M059J (cell line): ENCODE data around the gene PET100. TPM values are rescaled to one million over a fixed set of nuclear protein-coding genes. Genes with fewer than 3 reads are reported as not detected.

Experiments
- DNase-seq: peaks from one replicate; pipeline ENCODE4 v3.0.0-alpha.2; 2012; ENCODE audit warnings: low read depth
- total RNA-seq: library from RNA; depleted of rRNA; stranded (reverse); fragments of >200 nt; shearing (Covaris generic); gene quantifications from 2 replicates; pipeline ENCODE4 v1.2.3, GENCODE V29; 2014; rRNA removed

Gene PET100, protein sequence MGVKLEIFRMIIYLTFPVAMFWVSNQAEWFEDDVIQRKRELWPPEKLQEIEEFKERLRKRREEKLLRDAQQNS
- 54.8 and 67.8 TPM in 2 replicates for total RNA-seq

DNA sequence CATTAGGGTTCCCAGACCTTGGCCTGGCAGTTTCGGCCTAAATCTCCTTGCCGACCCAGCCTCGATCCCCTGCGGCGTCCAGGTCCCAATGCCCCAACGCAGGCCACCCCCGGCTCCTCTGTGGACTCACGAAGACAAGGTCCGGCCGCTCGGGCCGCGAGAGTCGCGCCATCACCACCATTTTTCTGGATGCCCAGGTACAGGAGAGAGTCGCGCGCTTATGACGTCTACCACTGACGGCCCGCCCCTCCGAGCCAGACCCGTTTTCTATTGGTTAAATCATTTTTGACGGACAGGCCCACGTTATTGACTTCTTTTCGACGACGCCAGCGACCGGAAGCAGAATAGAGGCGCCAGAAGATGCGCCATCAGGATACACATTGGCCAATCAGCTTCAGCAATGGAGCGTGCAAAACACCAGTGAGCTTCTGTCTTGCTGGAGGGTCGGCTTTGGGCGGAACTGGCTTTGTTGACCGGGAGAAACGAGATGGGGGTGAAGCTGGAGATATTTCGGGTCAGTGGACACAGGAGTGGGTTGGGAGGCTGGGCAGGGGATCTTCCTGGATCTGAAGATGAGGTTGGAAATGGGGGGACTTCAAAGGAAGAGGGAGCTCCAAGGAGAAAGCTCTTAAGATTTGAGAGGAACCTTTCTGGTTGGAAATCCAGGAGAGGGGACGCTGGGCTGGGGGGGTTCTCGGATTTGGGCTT lies at the start of gene PET100, which contains the start of gene XAB2:
Gene PET100, plus strand, starts transcription at position 447 of the 708 bp plus-strand sequence. Its CDS starts 41 bp downstream, at position 488.
Gene XAB2, minus strand, starts transcription at position 199 of the 708 bp plus-strand sequence. Its CDS starts 18 bp downstream, at position 181.
- peak; percentile 98 for DNase-seq

DNA sequence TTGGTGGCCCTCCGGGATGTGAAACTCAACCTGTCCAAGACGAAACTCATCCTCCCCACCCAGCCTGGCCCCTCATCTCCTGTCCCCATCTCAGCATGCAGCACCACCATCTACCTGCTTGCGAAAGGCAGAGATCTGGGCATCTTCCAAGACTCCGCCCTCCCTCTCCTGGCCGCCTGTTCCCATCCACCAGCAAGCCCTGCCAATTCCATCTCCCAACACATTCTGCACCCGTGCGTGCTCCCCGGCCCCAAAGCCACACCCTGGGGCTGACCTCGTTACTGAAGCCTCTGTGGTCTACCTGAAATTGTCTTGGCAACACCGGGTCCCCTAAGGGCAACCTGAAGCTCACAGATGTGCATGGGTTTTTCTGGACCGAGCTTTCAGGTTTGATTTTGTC lies 47.1 kb upstream of the PET100 start:
- no peak for DNase-seq

DNA sequence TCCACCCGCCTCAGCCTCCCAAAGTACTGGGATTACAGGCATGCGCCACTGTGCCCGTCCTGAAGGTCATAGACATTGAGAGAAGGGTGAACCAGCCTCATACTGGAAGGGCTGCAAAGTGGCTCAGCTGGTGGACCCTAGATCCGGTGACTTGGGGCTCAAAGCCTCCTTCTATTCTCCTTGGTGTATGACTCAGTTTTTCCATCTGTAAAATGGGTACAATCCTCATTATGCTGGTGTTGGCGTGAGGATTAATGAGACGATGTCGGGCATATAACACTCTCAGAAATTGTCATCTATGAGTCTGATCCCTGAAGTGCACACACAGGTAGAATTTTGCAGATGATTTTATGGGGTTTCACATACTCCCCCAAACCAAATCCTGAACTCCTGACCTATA lies 39.8 kb upstream of the PET100 start:
- DNase-seq: no peak

DNA sequence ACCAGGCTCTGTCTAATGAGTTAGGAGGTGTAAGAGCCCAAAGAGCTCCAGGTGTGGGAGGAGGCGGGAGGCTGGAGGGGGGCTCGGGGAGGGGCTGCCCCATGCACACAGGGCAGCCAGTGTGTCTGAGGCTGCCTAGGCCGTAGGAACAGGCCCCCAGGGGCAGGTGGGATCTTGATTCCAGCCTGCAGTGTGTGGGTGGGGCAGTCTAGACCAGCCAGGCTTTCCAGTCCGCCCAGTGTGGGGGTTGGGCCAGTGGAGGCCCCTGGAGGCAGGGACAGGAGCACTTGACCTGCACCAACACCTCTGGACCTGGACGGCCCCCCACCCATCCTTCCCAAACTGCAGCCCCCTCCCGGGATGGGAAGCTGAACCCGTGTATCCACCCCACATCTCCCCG lies 39.3 kb upstream of the PET100 start:
- DNase-seq: no peak

DNA sequence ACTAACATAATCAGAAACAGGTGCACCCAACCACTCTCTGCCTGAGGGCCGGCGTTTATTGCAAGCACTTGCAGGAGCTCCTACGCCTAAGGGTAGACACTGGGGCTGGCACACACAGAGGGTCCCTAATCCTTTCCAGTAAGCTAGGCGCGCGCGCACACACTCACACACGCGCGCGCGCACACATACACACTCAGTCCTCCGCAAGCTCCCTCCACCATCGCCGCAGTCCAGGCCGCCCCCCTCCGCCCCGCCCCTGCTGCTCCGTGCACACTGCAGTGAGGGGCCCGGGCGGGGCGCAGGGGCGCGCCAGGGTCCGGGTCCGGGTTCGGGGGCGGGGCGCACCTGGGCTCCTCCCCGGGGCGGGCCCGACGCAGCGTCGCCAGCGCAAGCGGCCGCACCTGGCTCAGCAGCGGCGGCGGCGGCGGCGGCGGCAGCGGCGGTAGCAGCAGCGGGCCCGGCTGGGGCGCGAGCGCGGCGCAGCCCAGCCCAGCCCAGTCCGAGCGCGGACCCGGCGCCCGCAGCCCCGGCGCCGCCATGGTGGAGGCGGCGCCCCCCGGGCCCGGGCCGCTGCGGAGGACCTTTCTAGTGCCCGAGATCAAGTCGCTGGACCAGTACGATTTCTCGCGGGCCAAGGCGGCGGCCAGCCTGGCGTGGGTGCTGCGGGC lies 34.0 kb upstream of the PET100 start, which contains the start of gene CAMSAP3:
Gene CAMSAP3, plus strand, starts transcription at position 398 of the 668 bp plus-strand sequence. Its CDS starts 140 bp downstream, at position 538.
- DNase-seq: no peak

DNA sequence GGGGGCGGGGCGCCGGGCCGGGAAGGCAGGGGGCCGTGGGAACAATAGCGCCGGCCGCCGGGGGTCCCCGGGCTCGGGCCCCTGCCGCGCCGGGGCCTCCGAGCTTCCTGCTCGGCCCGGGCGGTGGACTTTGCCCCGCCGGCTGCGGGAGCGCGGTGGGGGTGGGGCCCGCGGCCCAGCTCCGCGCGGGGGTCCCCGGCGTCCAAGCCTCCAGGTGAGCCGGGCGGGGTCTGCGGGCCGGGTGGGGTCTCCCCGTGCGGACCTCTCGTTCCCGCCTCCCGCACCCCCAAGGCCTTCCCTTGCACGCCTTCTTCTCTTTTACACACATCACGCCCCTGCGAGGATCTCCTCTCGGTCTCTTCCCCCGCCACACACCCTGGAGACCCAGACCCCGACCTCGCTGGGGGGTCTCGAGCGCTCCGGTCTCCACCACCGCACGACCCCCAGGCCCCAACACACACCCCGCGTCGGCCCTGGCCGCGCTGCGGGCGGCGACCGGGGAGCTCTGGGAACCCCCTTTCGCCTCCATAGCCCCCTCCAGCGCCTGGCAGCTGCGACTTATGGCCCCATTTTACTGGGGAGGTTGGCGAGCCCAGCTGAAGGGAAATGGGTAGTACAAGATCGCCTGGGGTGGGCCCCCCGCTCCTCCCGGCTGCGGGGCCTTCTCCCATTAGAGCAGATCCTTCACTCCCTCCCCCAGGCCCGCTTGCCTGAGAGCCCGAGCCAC lies 33.2 kb upstream of the PET100 start:
- no peak for DNase-seq

DNA sequence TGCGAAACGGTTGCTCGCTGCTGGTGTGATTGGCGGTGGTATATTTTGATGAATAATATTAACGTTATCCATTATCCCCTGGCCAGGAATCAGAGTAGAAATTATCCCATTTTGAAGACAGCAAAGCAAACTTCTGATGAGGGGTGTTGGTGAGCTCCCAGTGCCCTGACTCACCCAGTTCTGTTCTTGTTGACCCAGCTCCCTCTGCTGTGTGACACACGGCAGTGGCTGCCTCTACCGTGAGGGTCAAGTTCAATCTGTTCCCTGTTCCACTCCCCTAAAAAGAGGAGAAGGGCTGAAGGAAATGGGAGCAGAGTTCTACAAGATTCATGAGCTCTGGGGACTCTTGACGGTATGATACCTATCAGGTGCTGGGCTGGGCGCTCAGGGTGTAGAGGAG lies 31.9 kb upstream of the PET100 start:
- DNase-seq: no peak

DNA sequence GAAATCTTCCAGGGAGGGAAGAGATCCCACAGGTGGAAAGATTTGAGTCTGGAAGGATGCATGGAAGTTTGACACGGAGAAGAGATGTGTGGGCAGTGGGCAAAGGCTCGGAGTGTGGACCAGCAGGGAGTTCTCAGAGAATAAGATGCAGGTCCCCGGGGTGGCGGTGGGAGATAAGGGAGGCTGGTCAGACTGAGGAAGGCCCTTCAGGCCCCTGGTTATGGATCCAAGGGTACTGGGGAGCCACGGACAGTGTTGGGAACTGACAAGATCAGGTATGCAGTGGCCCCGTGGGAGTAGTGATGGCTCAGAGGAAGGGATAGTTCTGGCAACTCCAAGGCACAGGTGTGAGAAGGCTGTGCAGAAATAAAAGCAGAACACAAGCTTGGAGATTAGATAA lies 31.4 kb upstream of the PET100 start:
- DNase-seq: no peak

DNA sequence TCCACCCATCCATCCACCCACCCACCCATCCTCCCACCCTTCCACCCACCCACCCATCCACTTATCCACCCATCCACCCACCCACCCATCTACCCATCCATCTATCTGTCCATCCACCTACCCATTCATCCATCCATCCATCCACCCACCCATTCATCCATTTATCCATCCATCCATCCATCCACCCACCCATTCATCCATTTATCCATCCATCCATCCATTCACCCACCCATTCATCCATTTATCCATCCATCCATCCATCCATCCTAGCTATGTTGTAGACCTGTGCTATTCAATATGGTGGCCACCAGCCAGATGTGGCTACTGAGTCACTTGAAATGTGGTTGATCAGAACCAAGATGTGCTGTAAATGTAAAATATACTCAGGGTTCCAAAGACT lies 28.9 kb upstream of the PET100 start:
- DNase-seq: no peak

DNA sequence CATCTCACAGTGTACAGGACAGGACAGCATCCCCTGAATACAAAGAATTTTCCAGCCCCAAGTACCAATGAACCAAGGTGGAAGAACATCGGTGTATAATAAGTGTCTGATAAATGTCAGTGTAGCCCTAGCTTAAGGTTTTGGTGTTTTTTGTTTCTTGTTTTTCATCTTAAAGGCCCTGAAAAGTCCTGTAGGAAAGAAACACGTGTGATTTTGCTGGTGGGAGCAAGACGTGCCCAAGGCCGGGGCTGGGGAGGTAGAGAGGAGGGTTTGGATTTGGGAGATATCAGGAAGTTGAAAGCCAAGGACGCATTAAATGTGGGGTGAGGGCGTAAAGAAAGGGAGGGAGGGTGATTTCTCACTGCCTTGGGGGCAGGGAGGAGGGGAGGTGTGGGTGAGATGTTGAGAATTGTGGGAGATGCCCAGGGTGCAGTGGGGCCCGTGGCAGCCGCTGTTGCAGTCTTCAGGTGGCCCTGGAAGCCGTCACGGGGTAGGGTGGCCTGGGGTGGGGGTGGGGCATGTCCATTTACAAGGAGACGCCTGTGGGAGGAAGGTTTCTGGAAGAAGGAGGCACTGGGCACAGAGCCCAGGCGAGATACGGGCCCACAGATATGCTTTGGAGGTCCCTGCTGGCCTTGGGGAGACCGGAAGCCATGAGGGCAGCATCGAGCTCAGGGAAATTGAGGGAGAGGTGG lies 27.2 kb upstream of the PET100 start:
- no peak for DNase-seq

DNA sequence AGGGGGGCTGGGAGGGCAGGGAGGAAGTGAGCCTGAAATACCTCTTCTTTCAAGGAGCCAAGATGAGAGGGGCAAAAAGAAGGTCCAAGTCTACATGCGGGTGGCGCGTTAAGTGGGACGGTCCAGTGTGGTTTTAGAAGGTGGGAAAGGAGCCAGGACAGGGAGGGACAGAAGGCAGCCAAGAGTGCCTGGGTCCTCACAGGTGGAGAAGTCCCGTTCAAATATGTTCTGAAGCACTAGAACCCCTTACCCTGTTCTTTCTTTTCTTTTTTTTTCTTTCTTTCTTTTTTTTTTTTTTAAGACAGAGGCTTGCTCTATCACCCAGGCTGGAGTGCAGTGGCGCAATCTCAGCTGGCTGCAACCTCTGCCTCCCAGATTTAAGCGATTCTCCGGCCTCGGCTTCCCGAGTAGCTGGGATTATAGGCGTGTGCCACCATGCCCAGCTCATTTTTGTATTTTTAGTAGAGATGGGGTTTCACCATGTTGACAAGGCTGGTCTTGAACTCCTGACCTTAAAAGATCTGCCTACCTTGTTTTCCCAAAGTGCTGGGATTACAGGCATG lies 26.6 kb upstream of the PET100 start:
- no peak for DNase-seq

DNA sequence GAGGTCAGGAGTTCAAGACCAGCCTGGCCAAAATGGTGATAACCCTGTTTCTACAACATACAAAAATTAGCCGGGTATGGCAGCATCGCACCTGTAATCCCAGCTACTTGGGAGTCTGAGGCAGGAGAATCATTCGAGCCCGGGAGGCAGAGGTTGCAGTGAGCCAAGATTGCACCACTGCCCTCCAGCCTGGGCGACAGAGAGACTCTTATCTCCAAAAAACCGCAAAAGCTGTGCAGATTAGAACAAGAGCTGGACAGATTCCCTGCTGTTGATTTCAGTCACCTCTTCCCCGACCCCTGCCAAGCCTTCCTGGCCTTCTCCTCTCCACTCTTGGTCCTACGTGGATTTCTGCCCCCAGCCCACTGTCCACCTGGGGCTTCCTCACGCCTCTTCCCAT lies 25.7 kb upstream of the PET100 start:
- no peak for DNase-seq

DNA sequence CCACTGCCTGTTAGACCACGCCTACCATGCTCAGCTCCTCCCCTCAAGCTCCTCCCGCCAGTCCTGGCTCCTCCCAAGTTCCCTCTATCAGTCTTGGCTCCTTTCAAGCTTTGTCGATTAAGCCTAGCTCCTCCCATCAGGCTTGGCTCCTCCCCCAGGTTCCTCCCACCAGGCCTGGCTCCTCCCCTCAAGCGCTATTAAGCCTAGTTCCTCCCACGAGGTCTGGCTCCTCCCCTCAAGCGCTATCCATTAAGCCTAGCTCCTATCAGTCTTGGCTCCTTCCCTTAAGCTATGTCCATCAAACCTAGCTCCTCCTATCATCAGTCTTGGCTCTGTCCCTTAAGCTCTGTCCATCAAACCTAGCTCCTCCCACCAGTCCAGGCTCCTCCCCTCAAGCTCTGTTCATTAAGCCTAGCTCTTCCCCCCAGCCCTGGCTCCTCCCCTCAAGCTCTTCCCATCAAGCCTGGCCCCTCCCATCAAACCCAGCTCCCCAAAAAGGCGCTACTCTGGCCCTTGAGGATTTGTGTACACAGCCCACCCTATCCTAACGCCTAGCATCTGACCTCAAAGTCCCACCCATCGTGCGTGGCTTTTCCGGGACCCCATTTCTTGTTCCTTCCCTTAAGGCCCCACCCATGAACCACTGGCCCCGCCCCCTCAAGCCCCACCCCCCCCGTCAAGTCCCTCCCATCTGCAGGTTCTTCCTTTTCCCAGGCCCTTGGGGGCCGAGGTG lies 23.9 kb upstream of the PET100 start:
- peak; percentile 47 for DNase-seq

DNA sequence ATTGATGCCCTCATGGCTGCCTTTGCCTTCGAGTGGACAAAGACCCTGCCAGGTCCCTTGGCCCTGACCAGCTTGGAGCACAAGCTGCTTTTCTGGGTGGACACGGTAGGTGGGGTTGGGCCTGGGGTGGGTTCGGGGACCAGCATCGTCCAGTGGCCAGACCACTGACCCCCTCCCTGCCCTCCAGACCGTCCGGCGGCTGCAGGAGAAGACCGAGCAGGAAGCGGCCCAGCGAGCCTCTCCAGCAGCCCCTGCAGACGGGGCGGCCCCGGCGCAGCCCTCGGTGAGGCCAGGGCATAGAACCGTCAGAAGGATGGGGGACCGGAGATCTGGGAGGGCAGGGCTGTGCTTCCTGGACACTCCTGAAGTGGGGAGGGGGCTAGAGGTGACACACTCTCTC lies 23.3 kb upstream of the PET100 start:
- DNase-seq: no peak

DNA sequence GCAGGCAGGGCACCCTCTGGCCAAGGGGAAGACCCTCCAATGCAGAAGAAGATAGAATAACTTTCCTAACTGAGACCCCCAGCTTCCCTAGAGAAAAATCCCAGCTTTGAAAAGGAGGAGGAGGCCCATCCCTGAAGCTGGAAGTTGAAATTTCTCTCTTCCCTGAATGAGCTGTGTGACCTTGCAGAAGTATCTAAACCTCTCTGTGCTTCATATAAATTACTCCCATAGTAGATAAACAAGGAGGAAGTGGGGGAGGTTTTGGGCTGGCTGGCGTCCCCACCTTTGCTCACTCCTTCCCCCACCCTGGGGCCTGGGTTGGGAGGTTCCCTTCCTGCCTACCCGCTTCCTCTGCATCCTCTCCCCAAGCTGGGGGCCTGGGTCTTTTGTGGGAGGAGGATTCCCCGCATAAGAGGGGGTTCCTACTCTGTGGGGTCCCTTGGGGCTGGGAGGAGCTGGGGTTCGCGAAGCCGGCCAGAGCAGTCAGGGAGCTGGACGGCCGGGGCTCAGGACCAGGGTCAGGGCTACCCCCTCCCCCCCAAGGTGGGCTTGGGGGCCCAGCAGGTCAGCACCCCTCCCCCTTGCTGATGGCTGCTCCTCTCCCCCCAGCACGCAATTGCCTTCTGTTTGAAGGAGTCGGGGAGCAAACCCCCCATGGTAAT lies 22.2 kb upstream of the PET100 start:
- no peak for DNase-seq

DNA sequence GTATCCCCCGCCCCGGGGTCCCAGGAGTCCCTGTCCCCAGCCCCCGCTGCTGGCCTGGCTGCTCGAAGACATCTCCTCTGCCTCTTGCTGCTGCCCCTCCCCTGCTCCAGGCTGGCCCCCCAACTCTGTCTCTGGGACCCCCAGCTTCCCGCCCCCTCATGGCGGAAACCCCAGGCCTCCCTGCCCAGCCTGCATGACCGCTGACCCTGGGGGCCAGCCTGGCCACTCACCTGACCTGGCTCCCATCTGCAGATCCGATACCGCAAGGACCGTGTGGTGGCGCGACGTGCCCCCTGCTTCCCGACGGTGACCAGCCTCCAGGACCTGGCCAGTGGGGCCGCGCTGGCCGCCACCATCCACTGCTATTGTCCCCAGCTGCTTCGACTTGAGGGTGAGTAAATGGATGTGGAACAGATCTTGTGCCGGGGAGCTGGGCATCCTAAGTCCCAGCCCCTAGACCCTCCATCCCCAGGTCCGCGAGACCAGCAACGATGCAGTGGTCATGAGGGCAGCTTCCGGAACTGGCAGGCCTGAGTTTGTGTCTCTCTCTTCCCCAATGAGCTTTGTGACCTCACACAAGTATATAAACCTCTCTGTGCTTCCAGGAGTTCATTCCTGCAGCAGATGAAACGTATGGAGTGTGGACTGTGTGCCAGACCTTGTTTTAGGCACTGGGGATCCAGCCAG lies 21.6 kb upstream of the PET100 start:
- no peak for DNase-seq

DNA sequence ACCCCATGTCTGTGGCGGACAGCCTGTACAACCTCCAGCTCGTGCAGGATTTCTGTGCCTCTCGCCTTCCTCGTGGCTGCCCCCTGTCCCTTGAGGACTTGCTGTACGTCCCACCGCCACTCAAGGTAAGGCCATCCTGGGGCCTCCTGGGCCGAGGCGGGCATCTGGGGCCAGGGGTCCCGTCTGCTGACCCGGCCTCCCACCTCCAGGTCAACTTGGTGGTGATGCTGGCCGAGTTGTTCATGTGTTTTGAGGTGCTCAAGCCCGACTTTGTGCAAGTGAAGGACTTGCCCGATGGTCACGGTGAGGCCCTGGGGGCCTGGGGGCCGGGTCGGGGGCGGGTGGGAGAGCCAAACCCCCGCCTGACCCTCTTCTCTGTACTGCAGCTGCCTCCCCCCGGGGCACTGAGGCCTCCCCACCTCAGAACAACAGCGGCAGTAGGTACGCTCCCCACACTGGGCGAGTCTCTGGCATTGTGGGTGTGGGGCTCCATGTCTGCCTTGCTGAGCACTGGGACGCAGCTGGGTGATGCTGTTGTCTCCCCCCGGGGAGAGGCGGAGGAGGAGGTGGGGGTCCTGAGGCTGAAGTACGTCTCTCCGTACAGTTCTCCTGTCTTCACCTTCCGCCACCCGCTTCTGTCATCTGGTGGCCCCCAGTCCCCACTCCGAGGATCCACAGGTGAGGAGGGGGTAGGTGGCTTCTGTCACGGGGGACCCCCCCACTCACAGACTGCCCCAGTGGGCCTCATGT lies 18.9 kb upstream of the PET100 start:
- no peak for DNase-seq

DNA sequence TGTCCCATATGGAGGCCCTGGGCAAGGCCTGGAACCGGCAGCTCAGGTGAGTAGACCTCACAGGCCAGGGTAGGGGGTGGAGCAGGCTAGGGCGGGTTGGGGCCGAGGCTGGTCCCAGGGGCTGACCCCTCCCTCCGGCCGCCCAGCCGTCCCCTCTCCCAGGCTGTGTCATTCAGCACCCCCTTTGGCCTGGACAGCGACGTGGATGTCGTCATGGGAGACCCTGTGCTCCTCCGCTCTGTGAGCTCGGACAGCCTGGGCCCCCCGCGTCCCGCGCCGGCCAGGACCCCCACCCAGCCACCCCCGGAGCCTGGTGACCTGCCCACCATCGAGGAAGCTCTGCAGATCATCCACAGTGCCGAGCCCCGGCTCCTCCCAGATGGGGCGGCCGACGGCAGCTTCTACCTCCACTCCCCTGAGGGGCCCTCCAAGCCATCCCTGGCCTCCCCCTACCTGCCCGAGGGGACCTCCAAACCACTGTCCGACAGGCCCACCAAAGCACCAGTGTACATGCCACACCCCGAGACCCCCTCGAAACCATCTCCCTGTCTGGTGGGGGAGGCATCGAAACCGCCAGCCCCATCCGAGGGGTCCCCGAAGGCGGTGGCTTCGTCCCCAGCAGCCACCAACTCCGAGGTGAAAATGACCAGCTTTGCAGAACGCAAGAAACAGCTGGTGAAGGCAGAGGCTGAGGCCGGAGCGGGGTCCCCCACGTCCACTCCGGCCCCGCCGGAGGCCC lies 17.9 kb upstream of the PET100 start:
- no peak for DNase-seq
